ENCODE results near the gene FANCC.

GRCh38 chr9:95071450-95071849 is 246.1 kb downstream of the FANCC start:
- TF ChIP-seq EZH2 (IDR thresholded peaks at IDR 0.05) = no peak
- TF ChIP-seq, protein P1, sequence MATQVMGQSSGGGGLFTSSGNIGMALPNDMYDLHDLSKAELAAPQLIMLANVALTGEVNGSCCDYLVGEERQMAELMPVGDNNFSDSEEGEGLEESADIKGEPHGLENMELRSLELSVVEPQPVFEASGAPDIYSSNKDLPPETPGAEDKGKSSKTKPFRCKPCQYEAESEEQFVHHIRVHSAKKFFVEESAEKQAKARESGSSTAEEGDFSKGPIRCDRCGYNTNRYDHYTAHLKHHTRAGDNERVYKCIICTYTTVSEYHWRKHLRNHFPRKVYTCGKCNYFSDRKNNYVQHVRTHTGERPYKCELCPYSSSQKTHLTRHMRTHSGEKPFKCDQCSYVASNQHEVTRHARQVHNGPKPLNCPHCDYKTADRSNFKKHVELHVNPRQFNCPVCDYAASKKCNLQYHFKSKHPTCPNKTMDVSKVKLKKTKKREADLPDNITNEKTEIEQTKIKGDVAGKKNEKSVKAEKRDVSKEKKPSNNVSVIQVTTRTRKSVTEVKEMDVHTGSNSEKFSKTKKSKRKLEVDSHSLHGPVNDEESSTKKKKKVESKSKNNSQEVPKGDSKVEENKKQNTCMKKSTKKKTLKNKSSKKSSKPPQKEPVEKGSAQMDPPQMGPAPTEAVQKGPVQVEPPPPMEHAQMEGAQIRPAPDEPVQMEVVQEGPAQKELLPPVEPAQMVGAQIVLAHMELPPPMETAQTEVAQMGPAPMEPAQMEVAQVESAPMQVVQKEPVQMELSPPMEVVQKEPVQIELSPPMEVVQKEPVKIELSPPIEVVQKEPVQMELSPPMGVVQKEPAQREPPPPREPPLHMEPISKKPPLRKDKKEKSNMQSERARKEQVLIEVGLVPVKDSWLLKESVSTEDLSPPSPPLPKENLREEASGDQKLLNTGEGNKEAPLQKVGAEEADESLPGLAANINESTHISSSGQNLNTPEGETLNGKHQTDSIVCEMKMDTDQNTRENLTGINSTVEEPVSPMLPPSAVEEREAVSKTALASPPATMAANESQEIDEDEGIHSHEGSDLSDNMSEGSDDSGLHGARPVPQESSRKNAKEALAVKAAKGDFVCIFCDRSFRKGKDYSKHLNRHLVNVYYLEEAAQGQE (IDR thresholded peaks at IDR 0.05; ENCODE audit: low read depth) = no peak
